OCI-LY7 (cell line): ENCODE results near the gene IL10RB. TPM values are rescaled to one million over a fixed set of nuclear protein-coding genes. Genes with fewer than 3 reads are reported as not detected.

Experiments
- BruUV-seq: library from RNA; stranded (reverse); fragments of 400-500 nt; replicated peaks from 2 replicates; lab custom pipeline; 2021; lab: Mats Ljungman, UMichigan
- CTCF ChIA-PET: fragments of 300-600 bp; sonication (Branson Sonifier 250); formaldehyde crosslinking; loops from one replicate; lab custom pipeline; 2022; ENCODE audit warnings: antibody characterized with exemption; ENCODE audit not compliant: unreplicated experiment; lab: Charles Lee
- POLR2A ChIA-PET: fragments of 300-600 bp; sonication (Branson Sonifier 250); formaldehyde crosslinking; loops from one replicate; lab custom pipeline; 2022; ENCODE audit warnings: antibody characterized with exemption; lab: Charles Lee
- DNase-seq: peaks from one replicate; pipeline ENCODE4 v3.0.0-alpha.2; 2015; ENCODE audit warnings: low spot score
- H2AFZ ChIP-seq: fragments of 200-600 bp; sonication (generic), shearing (Covaris generic); 2 replicates; pipeline ENCODE4 v1.6.1; 2014; ENCODE audit warnings: mild to moderate bottlenecking, antibody characterized with exemption, low read length, moderate library complexity
- H3K27ac ChIP-seq: fragments of 200-600 bp; sonication (generic); 2 replicates; pipeline ENCODE4 v1.5.1; 2014; ENCODE audit warnings: mixed run types, low read depth, mild to moderate bottlenecking, moderate library complexity, low read length, inconsistent platforms; ENCODE audit not compliant: poor library complexity, severe bottlenecking
- H3K36me3 ChIP-seq: fragments of 200-600 bp; sonication (generic); 2 replicates; pipeline ENCODE4 v1.6.1; 2014; ENCODE audit warnings: mild to moderate bottlenecking, antibody characterized with exemption, low read length, moderate library complexity, mixed read lengths; ENCODE audit not compliant: insufficient read depth
- H3K4me1 ChIP-seq: fragments of 200-600 bp; sonication (generic); 2 replicates; pipeline ENCODE4 v1.5.1; 2014; ENCODE audit warnings: mild to moderate bottlenecking, low read length; ENCODE audit not compliant: insufficient read depth, poor library complexity, severe bottlenecking
- H3K4me2 ChIP-seq: fragments of 200-600 bp; sonication (generic); 2 replicates; pipeline ENCODE4 v1.6.1; 2014; ENCODE audit warnings: mild to moderate bottlenecking, low read length
- H3K4me3 ChIP-seq: fragments of 200-600 bp; sonication (generic); 2 replicates; pipeline ENCODE4 v1.5.1; 2014; ENCODE audit warnings: mild to moderate bottlenecking, low read depth, low read length; ENCODE audit not compliant: poor library complexity, severe bottlenecking
- H3K79me2 ChIP-seq: fragments of 200-600 bp; sonication (generic); 2 replicates; pipeline ENCODE4 v1.6.1; 2016; ENCODE audit warnings: low read depth, mild to moderate bottlenecking, low read length, moderate library complexity, mixed read lengths; ENCODE audit not compliant: insufficient read depth
- H3K9me2 ChIP-seq: fragments of 200-600 bp; sonication (generic); 2 replicates; pipeline ENCODE4 v1.6.1; 2016; ENCODE audit warnings: mild to moderate bottlenecking, low read length, mixed read lengths; ENCODE audit not compliant: insufficient read depth
- H3K9me3 ChIP-seq: fragments of 200-600 bp; sonication (generic); 2 replicates; pipeline ENCODE4 v1.6.1; 2014; ENCODE audit warnings: mild to moderate bottlenecking, mixed run types, low read length, mixed read lengths
- H4K20me1 ChIP-seq: fragments of 200-600 bp; sonication (generic); 2 replicates; pipeline ENCODE4 v1.6.1; 2014; ENCODE audit warnings: mild to moderate bottlenecking, antibody characterized with exemption, low read length, moderate library complexity, mixed read lengths; ENCODE audit not compliant: insufficient read depth
- EZH2phosphoT487 ChIP-seq: fragments of 200-600 bp; sonication (generic); IDR thresholded peaks from 2 replicates; pipeline ENCODE4 v1.6.1; 2018; ENCODE audit warnings: low read depth, borderline replicate concordance, mild to moderate bottlenecking, mixed run types, antibody characterized with exemption, low read length, moderate library complexity, mixed read lengths
- intact Hi-C: fragments of 100-400 bp; cut with micrococcal nuclease; formaldehyde crosslinking; loops from one replicate; pipeline ENCODE4 v1.10.0; 2022; ENCODE audit not compliant: unreplicated experiment
- total RNA-seq, 2 experiments: library from RNA; depleted of rRNA in 1 of 2; stranded (reverse); fragments of >200 nt in 1 of 2; shearing (Covaris generic) in 1 of 2; gene quantifications; 2 replicates each; pipeline ENCODE4 v1.2.3, GENCODE V29; 2014 to 2022
- TF ChIP-seq, protein P1 (sequence below): fragments of 200-600 bp; sonication (generic); conservative IDR thresholded peaks from 2 replicates; pipeline ENCODE4 v1.5.1; 2014; ENCODE audit warnings: mild to moderate bottlenecking, antibody characterized with exemption, low read length, moderate library complexity, mixed read lengths

Gene IL10RB
- total RNA-seq, 2 experiments from 2014 or later = 48.0 to 48.3 TPM

DNA sequence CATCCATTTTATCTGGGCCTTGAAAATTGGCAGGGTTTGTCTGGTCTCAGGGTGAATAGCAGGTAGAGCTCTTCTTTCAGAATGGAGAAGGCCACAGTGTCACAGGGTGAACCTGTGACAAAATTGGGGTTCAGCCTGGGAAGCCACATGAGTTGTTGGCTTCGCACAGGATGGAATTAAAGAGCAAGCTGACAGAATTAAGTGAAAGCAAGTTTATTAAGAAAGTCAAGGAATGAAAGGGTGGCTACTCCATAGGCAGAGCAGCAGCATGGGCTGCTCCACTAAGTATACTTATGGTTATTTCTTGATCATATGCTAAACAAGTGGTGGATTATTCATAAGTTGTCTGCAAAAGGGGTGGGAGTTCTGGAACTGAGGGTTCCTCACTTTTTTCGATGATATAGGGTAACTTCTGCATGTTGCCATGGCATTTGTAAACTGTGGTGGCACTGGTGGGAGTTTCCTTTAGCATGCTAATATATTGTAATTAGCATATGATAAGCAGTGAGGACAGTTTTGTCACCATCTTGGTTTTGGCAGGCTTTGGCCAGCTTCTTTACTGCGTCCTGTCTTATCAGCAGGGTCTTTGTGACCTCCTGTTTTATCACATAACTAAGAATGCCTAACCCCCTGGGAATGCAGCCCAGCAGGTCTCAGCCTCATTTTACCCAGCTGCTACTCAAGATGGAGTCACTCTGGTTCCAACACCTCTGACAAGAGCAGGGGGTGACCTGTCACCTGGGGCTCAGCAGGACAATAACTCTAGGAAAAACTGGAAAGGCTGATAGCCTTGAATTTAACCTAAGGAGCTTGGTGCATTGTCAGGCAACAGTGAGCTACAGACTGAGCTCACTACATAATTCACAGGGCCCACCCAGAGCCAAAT, 31.3 kb upstream of the IL10RB start:
- no TSS peak for BruUV-seq
- intact Hi-C loops = loop anchor here (5.0 kb wide), 2 partner anchors 32 to 62 kb away; partner anchors contain the start of gene IL10RB
- H3K9me3 ChIP-seq = no peaks in the 10 kb centered on the region
- H3K4me2 ChIP-seq = peak overlapping the region; percentile 85
- ChIA-PET CTCF (no interaction called here), POLR2A (interaction anchor here (0.6 to 1.8 kb wide), 9 partner anchors 9 to 460 kb away, joined by 3 to 7 read pairs (median 4); no protein-coding TSS in a partner anchor)
- H3K9me2 ChIP-seq = no peaks in the 10 kb centered on the region
- no peak for DNase-seq
- H2AFZ ChIP-seq = no peak overlapping the region
- TF ChIP-seq, protein P1, sequence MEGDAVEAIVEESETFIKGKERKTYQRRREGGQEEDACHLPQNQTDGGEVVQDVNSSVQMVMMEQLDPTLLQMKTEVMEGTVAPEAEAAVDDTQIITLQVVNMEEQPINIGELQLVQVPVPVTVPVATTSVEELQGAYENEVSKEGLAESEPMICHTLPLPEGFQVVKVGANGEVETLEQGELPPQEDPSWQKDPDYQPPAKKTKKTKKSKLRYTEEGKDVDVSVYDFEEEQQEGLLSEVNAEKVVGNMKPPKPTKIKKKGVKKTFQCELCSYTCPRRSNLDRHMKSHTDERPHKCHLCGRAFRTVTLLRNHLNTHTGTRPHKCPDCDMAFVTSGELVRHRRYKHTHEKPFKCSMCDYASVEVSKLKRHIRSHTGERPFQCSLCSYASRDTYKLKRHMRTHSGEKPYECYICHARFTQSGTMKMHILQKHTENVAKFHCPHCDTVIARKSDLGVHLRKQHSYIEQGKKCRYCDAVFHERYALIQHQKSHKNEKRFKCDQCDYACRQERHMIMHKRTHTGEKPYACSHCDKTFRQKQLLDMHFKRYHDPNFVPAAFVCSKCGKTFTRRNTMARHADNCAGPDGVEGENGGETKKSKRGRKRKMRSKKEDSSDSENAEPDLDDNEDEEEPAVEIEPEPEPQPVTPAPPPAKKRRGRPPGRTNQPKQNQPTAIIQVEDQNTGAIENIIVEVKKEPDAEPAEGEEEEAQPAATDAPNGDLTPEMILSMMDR = no peak
- TF ChIP-seq EZH2phosphoT487 = no peak
- H3K36me3 ChIP-seq = peaks cover 77% of the 10 kb centered on the region
- H3K4me3 ChIP-seq = peak overlapping the region; percentile 27
- H3K4me1 ChIP-seq = peaks cover 82% of the 10 kb centered on the region
- H3K27ac ChIP-seq = peak overlapping the region; percentile 7
- peaks cover 10% of the 10 kb centered on the region; the same call in 1 of the 2 replicates for H4K20me1 ChIP-seq
- H3K79me2 ChIP-seq = peaks cover 100% of the 10 kb centered on the region

DNA sequence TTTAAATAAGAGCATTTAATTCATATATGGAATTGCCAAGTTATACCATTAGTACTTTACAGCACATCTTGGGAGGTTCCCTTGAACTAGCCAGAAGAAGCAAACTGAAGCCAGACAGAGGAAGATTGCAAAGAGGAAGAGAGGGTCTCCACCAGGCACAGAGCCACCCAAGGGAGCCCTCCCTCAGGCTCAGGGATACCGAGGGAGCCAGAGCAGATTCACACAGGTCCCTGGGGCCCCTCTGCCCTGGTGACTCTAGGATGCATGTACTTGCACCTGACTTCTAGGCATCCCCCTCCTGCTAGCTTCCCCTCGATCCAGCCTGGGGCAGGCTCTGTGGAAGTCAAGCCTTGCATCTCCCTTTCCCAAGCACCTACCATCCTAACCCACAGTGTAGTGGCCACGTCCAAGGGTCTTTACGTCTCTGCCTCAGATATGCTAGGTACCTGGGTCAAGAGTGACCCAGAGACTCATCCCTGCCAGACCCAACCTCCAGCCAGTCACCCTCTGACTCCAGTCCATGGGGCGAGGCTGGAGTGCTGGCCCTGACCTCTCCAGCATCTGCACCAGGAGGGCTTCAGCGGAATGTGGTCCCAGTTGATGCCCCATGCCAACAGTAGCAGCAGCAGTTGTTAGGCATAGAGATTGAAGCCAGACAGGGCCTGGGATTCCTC, 30.0 kb upstream of the IL10RB start:
- H3K4me1 ChIP-seq = peaks cover 95% of the 10 kb centered on the region
- POLR2A ChIA-PET = interaction anchor here (1.8 kb wide), 1 partner anchor 32 kb away, joined by 4 read pairs; no protein-coding TSS in a partner anchor
- no TSS peak for BruUV-seq
- intact Hi-C loops = no loop called here
- H3K79me2 ChIP-seq = peaks cover 100% of the 10 kb centered on the region
- peak overlapping the region; percentile 76 for H3K4me2 ChIP-seq
- CTCF ChIA-PET = no interaction called here
- H3K9me3 ChIP-seq = no peaks in the 10 kb centered on the region
- H2AFZ ChIP-seq = no peak overlapping the region
- H3K4me3 ChIP-seq = no peak overlapping the region
- H4K20me1 ChIP-seq = peaks cover 5% of the 10 kb centered on the region; the same call in 1 of the 2 replicates
- peaks cover 83% of the 10 kb centered on the region for H3K36me3 ChIP-seq
- H3K27ac ChIP-seq = peak overlapping the region; percentile 96
- DNase-seq = no peak
- TF ChIP-seq, protein P1 = no peak
- no peak for TF ChIP-seq EZH2phosphoT487
- no peaks in the 10 kb centered on the region for H3K9me2 ChIP-seq
